B cell (primary cell): Measurements from ENCODE around the gene FCF1. TPM values are rescaled to one million over a fixed set of nuclear protein-coding genes. Genes with fewer than 3 reads are reported as not detected.
A peak's percentile ranks its signal among the peaks of the same experiment; 100 is the strongest.

Experiments
- ATAC-seq: fragments of 200-7000 bp; cut with Tn5 transposase; one replicate; pipeline ENCODE4 v1.10.0; 2021; ENCODE audit warnings: low read depth, mild to moderate bottlenecking, moderate number of reproducible peaks, moderate library complexity
- CTCF ChIA-PET: fragments of 350-600 bp; sonication (Branson Sonifier 250); formaldehyde crosslinking; loops from one replicate; lab custom pipeline; 2021; ENCODE audit warnings: antibody characterized with exemption, inconsistent platforms; lab: Charles Lee
- POLR2A ChIA-PET: fragments of 350-600 bp; sonication (Branson Sonifier 250); formaldehyde crosslinking; loops from one replicate; lab custom pipeline; 2021; ENCODE audit warnings: antibody characterized with exemption; lab: Charles Lee
- DNase-seq: peaks from one replicate; pipeline ENCODE4 v3.0.0; 2013
- H2AFZ ChIP-seq: 2 replicates; pipeline ENCODE4 v1.6.1; 2012; ENCODE audit warnings: mild to moderate bottlenecking, low read depth, low read length; ENCODE audit not compliant: insufficient read depth, poor library complexity, severe bottlenecking
- H3K27ac ChIP-seq, 2 donors: 1 replicate in 1 of 2; 2 replicates in 1 of 2; pipeline ENCODE4 v1.5.1; 2012 to 2013; ENCODE audit warnings: low read length in 2 of 2, mild to moderate bottlenecking in 2 of 2, moderate library complexity in 1 of 2
- H3K27me3 ChIP-seq, 4 experiments: fragments of 200-600 bp in 1 of 4; sonication (generic) in 1 of 4; replicated peaks in 1 of 4; 1 replicate in 2 of 4; 2 replicates in 2 of 4; pipeline versions ENCODE4 v1.6.1 to v1.7.0; 2013 to 2016; ENCODE audit warnings: low read length in 3 of 4, mild to moderate bottlenecking in 2 of 4, mixed read lengths in 1 of 4, moderate library complexity in 1 of 4; ENCODE audit not compliant: insufficient read depth in 4 of 4, control insufficient read depth in 3 of 4; ENCODE audit errors: control extremely low read depth in 1 of 4
- H3K36me3 ChIP-seq, 2 experiments: replicated peaks in 1 of 2; 1 replicate in 1 of 2; 2 replicates in 1 of 2; pipeline versions ENCODE4 v1.6.1 to v1.7.1; 2013; ENCODE audit warnings: low read length in 1 of 2; ENCODE audit not compliant: insufficient read depth in 2 of 2, control insufficient read depth in 1 of 2; ENCODE audit errors: control extremely low read depth in 1 of 2, extremely low read depth in 1 of 2
- H3K4me1 ChIP-seq, 2 donors: fragments of 200-600 bp in 1 of 2; sonication (generic) in 1 of 2; 1 replicate in 1 of 2; 2 replicates in 1 of 2; pipeline versions ENCODE4 v1.5.1 to v1.6.1; 2013 to 2017; ENCODE audit warnings: low read length in 2 of 2; ENCODE audit not compliant: control insufficient read depth in 2 of 2, insufficient read depth in 2 of 2
- H3K4me2 ChIP-seq: replicated peaks from 2 replicates; pipeline ENCODE3; 2012; ENCODE audit warnings: mild to moderate bottlenecking, low read depth, low read length; ENCODE audit not compliant: poor library complexity, severe bottlenecking
- H3K4me3 ChIP-seq, 5 experiments: fragments of 200-600 bp in 1 of 5; sonication (generic) in 1 of 5; 1 replicate in 3 of 5; 2 replicates in 2 of 5; pipeline versions ENCODE4 v1.5.1 to v1.7.0; 2011 to 2016; ENCODE audit warnings: low read length in 4 of 5, mild to moderate bottlenecking in 4 of 5, low read depth in 2 of 5, control low read depth in 1 of 5, moderate library complexity in 1 of 5; ENCODE audit not compliant: insufficient read depth in 1 of 5; ENCODE audit errors: control extremely low read depth in 1 of 5, extremely low read depth in 1 of 5
- H3K79me2 ChIP-seq: fragments of 200-600 bp; sonication (generic); one replicate; pipeline ENCODE4 v1.6.0; 2016; ENCODE audit warnings: low read length; ENCODE audit not compliant: control insufficient read depth, insufficient read depth
- H3K9ac ChIP-seq: fragments of 200-600 bp; sonication (generic); 2 replicates; pipeline ENCODE4 v1.6.1; 2017; ENCODE audit warnings: mild to moderate bottlenecking, low read length, moderate library complexity
- H3K9me3 ChIP-seq, 3 donors: one replicate each; pipeline versions ENCODE4 v1.6.1 to v1.7.1; 2013; ENCODE audit warnings: low read length in 2 of 3; ENCODE audit not compliant: control insufficient read depth in 2 of 3, insufficient read depth in 1 of 3; ENCODE audit errors: control extremely low read depth in 1 of 3
- H4K20me1 ChIP-seq: 2 replicates; pipeline ENCODE4 v1.6.0; 2012; ENCODE audit warnings: mild to moderate bottlenecking, low read length; ENCODE audit not compliant: insufficient read depth, control insufficient read depth, poor library complexity, severe bottlenecking
- H3K27ac Mint-ChIP-seq: one replicate; pipeline ENCODE4 v1.8.0; 2021; ENCODE audit warnings: mixed read lengths
- H3K27me3 Mint-ChIP-seq: one replicate; pipeline ENCODE4 v1.8.0; 2021; ENCODE audit warnings: mixed read lengths
- H3K4me1 Mint-ChIP-seq: one replicate; pipeline ENCODE4 v1.8.0; 2021; ENCODE audit warnings: mixed read lengths
- H3K4me3 Mint-ChIP-seq: one replicate; pipeline ENCODE4 v1.8.0; 2021; ENCODE audit warnings: mixed read lengths
- H3K9me3 Mint-ChIP-seq: one replicate; pipeline ENCODE4 v1.8.0; 2022; ENCODE audit warnings: mixed read lengths; ENCODE audit not compliant: insufficient read depth
- CTCF ChIP-seq: fragments of 200-600 bp; IDR thresholded peaks from one replicate; pipeline ENCODE4 v1.8.0; 2022; ENCODE audit warnings: antibody characterized with exemption, mild to moderate bottlenecking
- EZH2 ChIP-seq: IDR thresholded peaks from 2 replicates; pipeline ENCODE4 v1.6.1; 2012; ENCODE audit warnings: borderline replicate concordance, low read depth, mild to moderate bottlenecking, moderate library complexity, low read length; ENCODE audit not compliant: insufficient read depth, poor library complexity, severe bottlenecking
- WGBS: methylation state at CpG from one replicate; pipeline ENCODE4 v1.1.5; 2013; ENCODE audit warnings: missing lambda C conversion rate; ENCODE audit not compliant: insufficient coverage; 5-methylcytosine and 5-hydroxymethylcytosine counted together
- intact Hi-C: fragments of 100-400 bp; cut with micrococcal nuclease; formaldehyde crosslinking; loops from one replicate; pipeline ENCODE4 v1.10.0; 2022
- polyA plus RNA-seq: library from polyadenylated mRNA; depleted of rRNA; stranded (reverse); fragments of >200 nt; gene quantifications from 2 replicates; pipeline ENCODE4 v1.2.3, GENCODE V29; 2012
- total RNA-seq, 2 donors: library from RNA; stranded (reverse); fragments of 120-200 nt in 1 of 2; gene quantifications; 1 replicate in 1 of 2; 2 replicates in 1 of 2; pipeline versions ENCODE4 v1.2.3 to v1.2.4, GENCODE V29; 2013 to 2022

FCF1 gene
- total and polyA plus RNA-seq, 2 donors (not counting 1 experiment from before 2014, with no cell fraction given): 21.1 to 41.6 TPM

GRCh38 chr14:74683406-74683805 is 29.5 kb upstream of the FCF1 start:
- 0% methylated on average over 2 of the region's 3 CpGs for WGBS
- H3K27ac Mint-ChIP-seq: no peak overlapping the region
- peaks cover 13% of the 10 kb centered on the region for H4K20me1 ChIP-seq
- DNase-seq: no peak
- TF ChIP-seq CTCF (no peak), EZH2 (no peak)
- H3K9ac ChIP-seq: peak overlapping the region; percentile 9
- peak overlapping the region in 1 of 2 donors; percentile 12 for H3K27ac ChIP-seq
- no peaks in the 10 kb centered on the region for H3K9me3 Mint-ChIP-seq
- CTCF ChIA-PET: interaction anchor here (1.7 kb wide), 1 partner anchor 71 kb away, joined by 8 read pairs; the partner anchor contains the start of gene LTBP2
- no peak overlapping the region for H2AFZ ChIP-seq
- H3K4me3 ChIP-seq: no peak overlapping the region
- peak overlapping the region; percentile 24 for H3K4me3 Mint-ChIP-seq
- ATAC-seq: no peak
- peak overlapping the region; percentile 42 for H3K4me2 ChIP-seq
- POLR2A ChIA-PET: interaction anchor here (0.5 kb wide), 1 partner anchor 201 kb away, joined by 8 read pairs; no protein-coding TSS in a partner anchor
- H3K9me3 ChIP-seq: no peaks in the 10 kb centered on the region
- no peaks in the 10 kb centered on the region for H3K27me3 Mint-ChIP-seq
- peaks cover 0 to 42% of the 10 kb centered on the region in 2 experiments for H3K36me3 ChIP-seq
- H3K79me2 ChIP-seq: peaks cover 6% of the 10 kb centered on the region
- intact Hi-C loops: loop anchor here (10.0 kb wide), 1 partner anchor 111 kb away; no protein-coding TSS in a partner anchor
- H3K4me1 ChIP-seq: peaks cover 29% of the 10 kb centered on the region in 2 donors
- H3K27me3 ChIP-seq: no peaks in the 10 kb centered on the region
- H3K4me1 Mint-ChIP-seq: peaks cover 27% of the 10 kb centered on the region

- intact Hi-C loops: loop anchor here (2.0 to 10.0 kb wide), 2 partner anchors 76 to 110 kb away; no protein-coding TSS in a partner anchor
- peak; percentile 72 for DNase-seq
Observed at GRCh38 chr14:74684434-74684833, 28.5 kb upstream of the FCF1 start.

More at GRCh38 chr14:74684434-74684833, 28.5 kb upstream of the FCF1 start:
- TF ChIP-seq EZH2: no peak
- Mint-ChIP-seq H3K9me3 (no peaks in the 10 kb centered on the region), H3K27ac (peak overlapping the region; percentile 64), H3K4me1 (peaks cover 27% of the 10 kb centered on the region), H3K4me3 (peak overlapping the region; percentile 59), H3K27me3 (no peaks in the 10 kb centered on the region)
- Histone ChIP-seq H2AFZ (no peak overlapping the region), H3K9me3 (no peaks in the 10 kb centered on the region), H3K36me3 (peaks cover 0 to 38% of the 10 kb centered on the region in 2 experiments), H3K27me3 (no peaks in the 10 kb centered on the region), H3K9ac (no peak overlapping the region), H3K27ac (no peak overlapping the region), H3K4me3 (no peak overlapping the region), H3K79me2 (peaks cover 3% of the 10 kb centered on the region), H4K20me1 (peaks cover 13% of the 10 kb centered on the region), H3K4me2 (peak overlapping the region; percentile 42), H3K4me1 (peaks cover 29% of the 10 kb centered on the region in 2 donors)
- peak; percentile 82 for ATAC-seq
- ChIA-PET CTCF (interaction anchor here (1.0 to 1.7 kb wide), 4 partner anchors 66 to 79 kb away, joined by 3 to 8 read pairs (median 3); partner anchors contain the start of genes LTBP2 and YLPM1), POLR2A (no interaction called here)
- WGBS: 7% methylated on average over 7 of the region's 12 CpGs
